Vagina (tissue), 2 donors: ENCODE data around the gene RASA3.
"Not testable (repeated sequence)": the region's sequence is repeated elsewhere in the genome, so short reads cannot be mapped to it uniquely, and the experiment has no call there.

Source experiments
- CTCF ChIP-seq, 3 experiments: fragments of 450-650 bp in 2 of 3; fragments of 200-600 bp in 1 of 3; sonication (generic) in 1 of 3; IDR thresholded peaks; one replicate each; pipeline ENCODE4 v1.5.1; 2017 to 2019; ENCODE audit warnings: antibody characterized with exemption in 3 of 3, mild to moderate bottlenecking in 2 of 3, moderate library complexity in 2 of 3
- POLR2A ChIP-seq, 2 donors: fragments of 450-650 bp; IDR thresholded peaks; one replicate each; pipeline ENCODE4 v1.6.1; 2017; ENCODE audit warnings: antibody characterized with exemption in 2 of 2, mild to moderate bottlenecking in 2 of 2, moderate library complexity in 2 of 2

GRCh38 chr13:114176359-114176902 is 44.0 kb upstream of the RASA3 start:
- not testable (repeated sequence) for TF ChIP-seq POLR2A, CTCF (IDR thresholded peaks at IDR 0.05)
